NT2/D1 (cell line): ENCODE data around the gene SNED1.

ENCODE experiments used
- DNase-seq: peaks from one replicate; pipeline ENCODE4 v3.0.0-alpha.2; 2011; ENCODE audit warnings: low read depth, low spot score
- H3K27me3 ChIP-seq: 2 replicates; pipeline ENCODE4 v1.6.0; 2011; ENCODE audit warnings: mild to moderate bottlenecking; ENCODE audit not compliant: insufficient read length, insufficient read depth
- H3K36me3 ChIP-seq: 2 replicates; pipeline ENCODE4 v1.6.1; 2011; ENCODE audit warnings: mild to moderate bottlenecking, low read length, mixed read lengths; ENCODE audit not compliant: insufficient read depth, insufficient read length
- H3K4me1 ChIP-seq: 2 replicates; pipeline ENCODE4 v1.5.1; 2011; ENCODE audit not compliant: insufficient read depth, insufficient read length
- H3K4me3 ChIP-seq: 2 replicates; pipeline ENCODE4 v1.5.1; 2011; ENCODE audit warnings: low read depth; ENCODE audit not compliant: insufficient read length
- H3K9ac ChIP-seq: 2 replicates; pipeline ENCODE4 v1.6.0; 2011; ENCODE audit warnings: low read depth; ENCODE audit not compliant: insufficient read length
- H3K9me3 ChIP-seq: 2 replicates; pipeline ENCODE4 v1.5.1; 2011; ENCODE audit warnings: mild to moderate bottlenecking, low read length; ENCODE audit not compliant: insufficient read depth
- SUZ12 ChIP-seq: IDR thresholded peaks from 2 replicates; pipeline ENCODE4 v1.6.1; 2011; ENCODE audit not compliant: insufficient read length, insufficient read depth; ENCODE audit errors: extremely low read depth
- YY1 ChIP-seq: IDR thresholded peaks from 2 replicates; pipeline ENCODE4 v1.6.1; 2011; ENCODE audit not compliant: insufficient read length, insufficient read depth
- ZNF274 ChIP-seq: IDR thresholded peaks from 2 replicates; pipeline ENCODE4 v1.6.1; 2011; ENCODE audit warnings: mild to moderate bottlenecking, low read depth, low read length

SNED1 gene

DNA sequence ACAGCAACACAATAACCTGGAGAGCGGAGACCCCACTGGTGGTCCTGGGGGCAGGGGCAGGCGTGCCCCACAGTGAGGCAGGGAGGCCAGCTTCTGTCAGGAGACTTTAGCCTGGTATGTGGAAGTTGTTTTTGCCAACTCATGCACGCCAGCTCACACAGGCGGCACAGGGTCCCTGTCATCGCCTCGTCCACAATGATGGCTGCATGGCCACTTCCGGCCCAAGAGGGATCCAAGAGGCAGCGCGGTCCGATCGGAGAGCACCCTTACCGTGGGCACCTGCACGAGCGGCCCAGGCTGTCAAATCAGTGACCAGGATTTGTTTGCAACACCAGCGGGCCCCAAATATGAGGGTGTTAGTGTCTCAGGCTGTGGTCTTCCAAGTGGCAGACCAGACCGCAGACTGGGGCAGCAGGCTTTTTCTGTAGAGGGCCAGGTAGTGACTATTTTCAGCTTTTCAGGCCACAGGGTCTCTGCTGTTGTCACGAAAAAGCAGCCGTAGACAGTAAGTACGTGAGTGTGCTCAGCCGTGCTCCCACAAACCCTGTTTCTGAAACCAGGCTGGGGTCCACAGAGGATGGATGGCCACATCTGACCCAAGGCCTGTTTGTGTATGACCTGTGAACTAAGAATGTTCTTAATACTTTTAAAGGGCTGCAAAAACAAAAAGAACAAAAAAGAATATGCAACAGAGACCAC lies 21.2 kb downstream of the SNED1 start:
- DNase-seq: no peak
- Histone ChIP-seq H3K27me3 (no peaks in the 10 kb centered on the region), H3K36me3 (no peaks in the 10 kb centered on the region), H3K4me1 (no peaks in the 10 kb centered on the region), H3K9me3 (peaks cover 13% of the 10 kb centered on the region), H3K4me3 (no peak overlapping the region), H3K9ac (no peak overlapping the region)
- TF ChIP-seq SUZ12: no peak

DNA sequence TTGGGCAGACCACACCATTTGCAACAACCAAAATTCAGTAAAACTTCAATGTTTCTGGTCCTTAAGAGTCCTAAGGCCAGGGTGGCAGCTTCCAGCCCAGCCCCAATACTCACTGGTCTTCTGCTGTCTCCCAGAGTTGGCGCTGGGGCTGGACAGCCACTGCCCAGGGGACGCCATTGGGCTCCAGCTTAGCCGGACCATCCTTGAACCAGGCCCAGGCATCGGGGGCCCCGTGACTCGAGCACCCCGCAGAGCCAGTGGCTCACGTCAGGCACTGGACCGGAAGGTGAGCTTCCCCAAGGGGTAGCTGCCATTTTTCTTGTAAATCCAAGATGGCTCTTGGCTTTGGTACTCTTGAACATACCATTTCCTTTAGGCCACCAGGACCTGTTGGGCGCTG lies 21.8 kb downstream of the SNED1 start:
- DNase-seq: no peak
- peaks cover 19% of the 10 kb centered on the region for H3K9me3 ChIP-seq
- no peaks in the 10 kb centered on the region for H3K27me3 ChIP-seq
- no peaks in the 10 kb centered on the region for H3K4me1 ChIP-seq
- no peak for TF ChIP-seq ZNF274
- TF ChIP-seq YY1: no peak
- no peak overlapping the region for H3K4me3 ChIP-seq
- H3K9ac ChIP-seq: no peak overlapping the region
- no peaks in the 10 kb centered on the region for H3K36me3 ChIP-seq

DNA sequence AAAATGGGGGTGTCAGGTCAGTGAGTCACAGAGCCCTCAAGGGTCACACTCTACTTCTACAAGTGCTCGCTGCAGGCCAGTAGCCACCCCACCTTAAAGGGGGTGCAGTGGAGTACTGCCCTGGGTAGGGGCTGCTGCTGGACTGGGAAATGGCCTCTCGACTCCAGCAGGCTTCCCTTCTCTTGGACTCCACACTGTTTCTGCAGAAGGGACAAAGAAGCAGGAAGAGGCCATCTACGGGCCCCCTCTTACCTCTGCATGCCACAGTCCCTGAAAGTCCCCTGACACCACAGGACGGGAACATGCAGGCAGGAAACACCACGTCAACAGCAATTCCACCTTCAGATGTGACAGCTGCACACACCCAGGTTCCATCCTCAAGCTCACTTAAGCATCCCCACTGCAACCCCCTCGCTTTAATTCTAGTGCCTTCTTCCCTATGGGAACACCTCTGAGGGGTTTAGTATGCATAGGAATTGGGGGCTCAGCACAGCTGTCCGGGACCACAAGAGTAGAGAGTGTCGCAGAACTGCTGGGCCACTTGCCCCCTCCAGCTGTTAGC lies 22.3 kb downstream of the SNED1 start:
- Histone ChIP-seq H3K9me3 (peaks cover 24% of the 10 kb centered on the region), H3K9ac (no peak overlapping the region), H3K4me3 (no peak overlapping the region), H3K4me1 (no peaks in the 10 kb centered on the region), H3K27me3 (no peaks in the 10 kb centered on the region), H3K36me3 (no peaks in the 10 kb centered on the region)
- DNase-seq: no peak
- TF ChIP-seq SUZ12 (no peak), ZNF274 (no peak)

DNA sequence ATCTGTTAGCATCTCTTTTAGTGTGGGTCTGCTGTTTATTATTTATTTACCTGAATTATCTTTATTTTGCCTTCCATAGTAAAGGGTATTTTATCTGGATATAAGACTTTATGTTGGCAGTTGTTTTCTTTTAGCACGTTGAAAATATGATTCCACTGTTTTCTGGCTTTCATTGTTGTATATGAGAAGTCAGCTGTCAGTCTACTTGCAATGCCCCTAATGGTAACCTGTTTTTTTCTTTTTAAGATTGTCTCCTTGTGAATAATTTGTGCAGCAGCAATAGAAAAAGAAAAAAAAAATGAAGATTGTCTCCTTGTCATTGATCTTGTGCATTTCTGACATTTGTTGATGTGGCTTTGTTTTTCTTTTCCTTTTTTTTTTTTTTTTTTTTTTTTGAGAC lies 27.2 kb downstream of the SNED1 start:
- no peak overlapping the region for H3K9ac ChIP-seq
- TF ChIP-seq SUZ12 (no peak), ZNF274 (no peak), YY1 (no peak)

DNA sequence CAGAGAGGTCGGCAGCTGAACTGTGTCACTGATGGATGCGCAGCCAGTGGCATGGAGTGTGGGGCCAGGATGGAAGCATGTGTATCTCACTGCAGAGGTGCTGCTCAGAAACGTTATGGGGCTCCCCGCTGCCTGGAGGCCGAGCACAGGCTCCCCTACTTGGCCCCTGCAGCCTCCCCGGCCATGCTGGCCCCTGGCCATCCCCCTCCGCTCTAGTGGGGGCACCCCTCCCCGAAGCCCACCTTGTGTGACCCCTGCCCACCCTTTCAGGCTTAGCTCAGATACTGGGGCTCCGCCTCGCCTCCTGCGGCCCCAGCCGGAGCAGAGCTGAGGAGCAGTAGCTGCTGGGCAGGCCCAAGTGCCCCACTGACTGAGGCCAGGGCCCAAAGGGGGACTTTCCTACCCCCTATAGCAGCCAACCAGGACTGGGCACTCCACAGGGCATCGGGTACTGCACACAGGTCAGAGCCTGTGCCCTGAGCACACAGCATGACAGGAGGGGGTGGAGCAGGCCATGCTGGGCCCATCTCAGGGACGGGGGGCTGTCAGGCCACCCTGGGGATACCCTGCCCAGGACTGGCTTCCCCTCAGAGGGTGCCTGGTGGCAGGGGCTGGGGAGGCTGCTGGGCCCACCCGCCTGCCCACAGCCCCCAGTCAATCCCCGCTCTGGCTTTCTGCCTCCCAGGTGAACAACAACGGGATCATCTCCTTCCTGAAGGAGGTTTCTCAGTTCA lies 31.3 kb downstream of the SNED1 start:
- Histone ChIP-seq H3K9ac (no peak overlapping the region), H3K9me3 (peaks cover 27% of the 10 kb centered on the region), H3K36me3 (no peaks in the 10 kb centered on the region), H3K4me1 (no peaks in the 10 kb centered on the region), H3K4me3 (no peak overlapping the region), H3K27me3 (no peaks in the 10 kb centered on the region)
- no peak for TF ChIP-seq SUZ12
- TF ChIP-seq YY1: no peak
- no peak for TF ChIP-seq ZNF274
- DNase-seq: no peak

More for the DNA sequence above, 27.2 kb downstream of the SNED1 start:
- H3K27me3 ChIP-seq: no peaks in the 10 kb centered on the region
- no peaks in the 10 kb centered on the region for H3K36me3 ChIP-seq
- DNase-seq: no peak
- no peak overlapping the region for H3K4me3 ChIP-seq
- H3K9me3 ChIP-seq: peaks cover 42% of the 10 kb centered on the region
- no peaks in the 10 kb centered on the region for H3K4me1 ChIP-seq

DNA sequence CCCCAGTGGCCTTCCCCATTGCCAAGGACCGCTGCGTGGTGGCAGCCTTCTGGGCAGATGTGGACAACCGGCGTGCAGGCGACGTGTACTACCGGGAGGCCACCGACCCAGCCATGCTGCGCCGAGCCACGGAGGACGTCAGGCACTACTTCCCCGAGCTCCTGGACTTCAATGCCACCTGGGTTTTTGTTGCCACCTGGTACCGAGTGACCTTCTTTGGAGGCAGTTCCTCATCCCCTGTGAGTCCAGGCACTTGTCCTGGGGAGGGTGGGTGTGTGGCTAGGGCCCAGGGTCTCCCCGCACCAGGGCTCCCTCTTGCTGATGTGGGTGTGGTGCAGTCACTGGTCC lies 31.9 kb downstream of the SNED1 start:
- H3K27me3 ChIP-seq: no peaks in the 10 kb centered on the region
- TF ChIP-seq SUZ12: no peak
- TF ChIP-seq YY1: no peak
- no peak for TF ChIP-seq ZNF274
- no peak overlapping the region for H3K9ac ChIP-seq
- H3K9me3 ChIP-seq: peaks cover 22% of the 10 kb centered on the region
- H3K4me3 ChIP-seq: no peak overlapping the region
- DNase-seq: no peak
- no peaks in the 10 kb centered on the region for H3K4me1 ChIP-seq
- H3K36me3 ChIP-seq: no peaks in the 10 kb centered on the region

DNA sequence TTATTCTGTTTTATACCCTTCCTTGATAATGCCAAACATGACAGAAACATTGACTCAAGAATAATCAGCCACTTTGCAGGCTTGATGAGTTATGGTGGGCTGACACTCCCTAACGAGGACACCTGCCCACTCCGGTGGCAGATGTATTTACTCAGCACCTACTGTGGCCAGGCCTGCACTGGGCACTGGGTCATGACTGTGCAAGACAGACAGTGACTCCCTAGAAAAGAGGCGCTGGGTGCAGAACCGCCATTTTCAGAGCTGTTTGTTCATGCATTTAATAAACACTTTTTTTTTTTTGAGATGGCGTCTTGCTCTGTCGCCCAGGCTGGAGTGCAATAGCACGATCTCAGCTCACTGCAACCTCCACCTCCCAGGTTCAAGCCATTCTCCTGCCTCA lies 32.5 kb downstream of the SNED1 start:
- no peak for TF ChIP-seq SUZ12
- no peak for TF ChIP-seq ZNF274
- no peak for TF ChIP-seq YY1
- H3K4me1 ChIP-seq: no peaks in the 10 kb centered on the region
- no peak for DNase-seq

More for the DNA sequence above, 32.5 kb downstream of the SNED1 start:
- H3K36me3 ChIP-seq: no peaks in the 10 kb centered on the region
- H3K27me3 ChIP-seq: no peaks in the 10 kb centered on the region
- H3K9me3 ChIP-seq: peaks cover 16% of the 10 kb centered on the region
- no peak overlapping the region for H3K4me3 ChIP-seq
- H3K9ac ChIP-seq: no peak overlapping the region
